Measurements from ENCODE around the gene MSMB. TPM values are rescaled to one million over a fixed set of nuclear protein-coding genes. Genes with fewer than 3 reads are reported as not detected.
"Not testable (repeated sequence)": the region's sequence is repeated elsewhere in the genome, so short reads cannot be mapped to it uniquely, and the experiment has no call there.

Gene MSMB
- total RNA-seq, 1 donor from 2014 or later: not detected

GRCh38 chr10:45983538-45984186, 62.4 kb downstream of the MSMB start:
- peak; percentile 57 for DNase-seq (ENCODE audit: low spot score)
- TF ChIP-seq, protein P1, sequence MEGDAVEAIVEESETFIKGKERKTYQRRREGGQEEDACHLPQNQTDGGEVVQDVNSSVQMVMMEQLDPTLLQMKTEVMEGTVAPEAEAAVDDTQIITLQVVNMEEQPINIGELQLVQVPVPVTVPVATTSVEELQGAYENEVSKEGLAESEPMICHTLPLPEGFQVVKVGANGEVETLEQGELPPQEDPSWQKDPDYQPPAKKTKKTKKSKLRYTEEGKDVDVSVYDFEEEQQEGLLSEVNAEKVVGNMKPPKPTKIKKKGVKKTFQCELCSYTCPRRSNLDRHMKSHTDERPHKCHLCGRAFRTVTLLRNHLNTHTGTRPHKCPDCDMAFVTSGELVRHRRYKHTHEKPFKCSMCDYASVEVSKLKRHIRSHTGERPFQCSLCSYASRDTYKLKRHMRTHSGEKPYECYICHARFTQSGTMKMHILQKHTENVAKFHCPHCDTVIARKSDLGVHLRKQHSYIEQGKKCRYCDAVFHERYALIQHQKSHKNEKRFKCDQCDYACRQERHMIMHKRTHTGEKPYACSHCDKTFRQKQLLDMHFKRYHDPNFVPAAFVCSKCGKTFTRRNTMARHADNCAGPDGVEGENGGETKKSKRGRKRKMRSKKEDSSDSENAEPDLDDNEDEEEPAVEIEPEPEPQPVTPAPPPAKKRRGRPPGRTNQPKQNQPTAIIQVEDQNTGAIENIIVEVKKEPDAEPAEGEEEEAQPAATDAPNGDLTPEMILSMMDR (IDR thresholded peaks at IDR 0.05; ENCODE audit: unreplicated experiment): peak; percentile 29
- H3K27me3 Mint-ChIP-seq (ENCODE audit: unreplicated experiment): not testable (repeated sequence)

More at GRCh38 chr10:45983538-45984186, 62.4 kb downstream of the MSMB start:
- not testable (repeated sequence) for H3K27ac Mint-ChIP-seq (ENCODE audit: unreplicated experiment); H3K9me3 Mint-ChIP-seq (ENCODE audit: unreplicated experiment); H3K4me3 Mint-ChIP-seq (ENCODE audit: unreplicated experiment); H3K36me3 Mint-ChIP-seq (ENCODE audit: low read depth, unreplicated experiment); H3K4me1 Mint-ChIP-seq (ENCODE audit: unreplicated experiment)

Other genes with a start within 250 kb of the MSMB start
- gene AGAP4, start 198.8 kb downstream of the MSMB start, total RNA-seq (ENCODE audit: unreplicated experiment): 30.4 TPM
- gene TIMM23, start 73.8 kb downstream of the MSMB start, total RNA-seq (ENCODE audit: unreplicated experiment): 57.9 TPM
- 191 TPM for gene NCOA4, start 15.6 kb downstream of the MSMB start, total RNA-seq (ENCODE audit: unreplicated experiment)
- gene ANTXRL, start 240.7 kb upstream of the MSMB start, total RNA-seq (ENCODE audit: unreplicated experiment): not detected

All from endothelial cell (in vitro differentiated cells).